HFF-Myc (cell line): ENCODE measurements around the gene EML6.

Experiments used
- DNase-seq: peaks from one replicate; pipeline ENCODE4 v3.0.0-alpha.2; 2011; ENCODE audit warnings: low read depth; ENCODE audit errors: extremely low read depth
- H3K4me3 ChIP-seq: replicated peaks from 2 replicates; pipeline ENCODE4 v1.5.1; 2011; ENCODE audit warnings: low read depth, mild to moderate bottlenecking, control low read depth, low read length
- TF ChIP-seq, protein P1 (sequence below): IDR thresholded peaks from 2 replicates; pipeline ENCODE4 v1.5.1; 2012; ENCODE audit warnings: mild to moderate bottlenecking, low read depth, low read length, control low read depth; ENCODE audit errors: missing control alignments

EML6 gene

DNA sequence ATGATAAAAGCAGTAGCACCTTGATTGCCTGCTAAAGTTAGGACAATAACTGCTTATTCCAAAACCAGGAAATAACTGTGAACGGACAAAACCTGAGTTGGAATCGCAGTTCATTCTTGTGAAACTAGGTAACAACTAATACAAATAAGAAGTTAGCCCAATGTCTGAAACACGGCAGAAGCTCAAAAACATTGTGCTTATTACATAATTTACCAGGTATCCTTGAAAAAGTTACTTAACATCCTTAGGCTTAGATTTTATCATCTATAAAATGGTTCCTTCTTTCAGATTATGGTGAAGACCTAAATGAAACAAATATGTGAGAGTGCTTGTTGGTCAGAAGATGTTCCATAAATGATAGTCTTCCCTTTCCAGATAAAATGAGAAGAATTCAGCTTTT is 294.4 kb downstream of the EML6 start:
- DNase-seq = no peak
- no peak overlapping the region for H3K4me3 ChIP-seq
- TF ChIP-seq, protein P1, sequence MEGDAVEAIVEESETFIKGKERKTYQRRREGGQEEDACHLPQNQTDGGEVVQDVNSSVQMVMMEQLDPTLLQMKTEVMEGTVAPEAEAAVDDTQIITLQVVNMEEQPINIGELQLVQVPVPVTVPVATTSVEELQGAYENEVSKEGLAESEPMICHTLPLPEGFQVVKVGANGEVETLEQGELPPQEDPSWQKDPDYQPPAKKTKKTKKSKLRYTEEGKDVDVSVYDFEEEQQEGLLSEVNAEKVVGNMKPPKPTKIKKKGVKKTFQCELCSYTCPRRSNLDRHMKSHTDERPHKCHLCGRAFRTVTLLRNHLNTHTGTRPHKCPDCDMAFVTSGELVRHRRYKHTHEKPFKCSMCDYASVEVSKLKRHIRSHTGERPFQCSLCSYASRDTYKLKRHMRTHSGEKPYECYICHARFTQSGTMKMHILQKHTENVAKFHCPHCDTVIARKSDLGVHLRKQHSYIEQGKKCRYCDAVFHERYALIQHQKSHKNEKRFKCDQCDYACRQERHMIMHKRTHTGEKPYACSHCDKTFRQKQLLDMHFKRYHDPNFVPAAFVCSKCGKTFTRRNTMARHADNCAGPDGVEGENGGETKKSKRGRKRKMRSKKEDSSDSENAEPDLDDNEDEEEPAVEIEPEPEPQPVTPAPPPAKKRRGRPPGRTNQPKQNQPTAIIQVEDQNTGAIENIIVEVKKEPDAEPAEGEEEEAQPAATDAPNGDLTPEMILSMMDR = no peak

DNA sequence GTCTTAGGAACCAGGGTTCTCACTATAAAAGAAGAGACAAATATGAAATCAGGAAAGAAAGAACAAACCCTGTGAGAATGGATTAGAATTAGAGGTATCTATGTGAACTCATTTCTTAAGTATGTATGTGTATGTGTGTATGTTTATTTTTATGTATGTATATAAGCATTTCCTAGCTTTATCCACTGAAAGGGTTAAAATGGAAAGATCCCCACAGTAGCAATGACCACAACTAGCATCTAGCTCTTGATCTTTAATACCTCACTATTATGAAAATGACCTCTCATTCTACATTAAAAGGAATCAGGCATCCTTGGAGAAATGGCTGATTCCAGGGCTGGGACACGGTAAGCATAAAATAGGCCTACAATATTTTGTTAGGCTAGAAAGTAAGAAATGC is 295.2 kb downstream of the EML6 start:
- no peak for DNase-seq
- H3K4me3 ChIP-seq = no peak overlapping the region
- TF ChIP-seq, protein P1 = no peak

DNA sequence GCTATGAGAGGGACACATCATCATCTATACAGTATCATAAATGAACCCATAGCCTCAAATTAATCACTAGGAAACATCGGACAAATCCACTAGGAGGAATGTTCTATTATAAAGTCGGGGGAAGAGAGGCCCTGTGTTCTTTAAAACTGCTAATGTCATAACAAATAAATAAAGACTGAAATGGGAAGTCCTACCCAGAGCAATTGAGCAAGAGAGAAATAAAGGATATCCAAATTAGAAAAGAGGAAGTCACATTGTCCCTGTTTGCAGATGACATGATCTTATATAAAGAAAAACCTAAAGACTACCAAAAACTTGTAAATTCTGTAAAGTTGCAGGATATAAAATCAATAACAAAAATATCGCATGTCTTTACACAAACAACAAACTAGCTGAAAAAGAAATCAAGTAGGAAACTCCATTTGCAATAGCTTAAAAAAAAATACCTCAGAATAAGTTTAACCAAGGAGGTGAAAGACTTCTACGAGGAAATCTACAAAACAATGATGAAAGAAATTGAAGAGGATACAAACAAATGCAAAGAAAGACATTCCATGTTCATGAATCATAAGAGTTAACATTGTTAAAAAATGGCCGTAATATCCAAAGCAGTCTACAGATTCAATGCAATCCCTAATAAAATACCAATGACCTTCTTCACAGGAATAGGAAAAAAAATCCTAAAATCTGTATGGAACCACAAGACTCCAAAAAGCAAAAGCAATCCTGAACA is 296.2 kb downstream of the EML6 start:
- DNase-seq = no peak
- TF ChIP-seq, protein P1 = no peak
- no peak overlapping the region for H3K4me3 ChIP-seq
